IPS-18a (cell line): ENCODE measurements around the gene TNFRSF18.

Source experiments
- H3K27ac ChIP-seq: one replicate; pipeline ENCODE4 v1.5.1; 2013; ENCODE audit warnings: low read length
- H3K27me3 ChIP-seq: one replicate; pipeline ENCODE4 v1.6.1; 2013; ENCODE audit warnings: mild to moderate bottlenecking, low read length; ENCODE audit not compliant: control insufficient read depth, insufficient read depth
- H3K36me3 ChIP-seq: one replicate; pipeline ENCODE4 v1.6.1; 2013; ENCODE audit warnings: low read depth, low read length; ENCODE audit not compliant: control insufficient read depth
- H3K4me1 ChIP-seq: one replicate; pipeline ENCODE4 v1.6.1; 2013; ENCODE audit warnings: low read depth, low read length; ENCODE audit not compliant: control insufficient read depth
- H3K4me3 ChIP-seq: one replicate; pipeline ENCODE4 v1.5.1; 2013; ENCODE audit warnings: low read length
- H3K9ac ChIP-seq: one replicate; pipeline ENCODE4 v1.6.1; 2013; ENCODE audit warnings: mild to moderate bottlenecking, low read length, moderate library complexity
- H3K9me3 ChIP-seq: one replicate; pipeline ENCODE4 v1.6.1; 2013; ENCODE audit warnings: low read depth, low read length; ENCODE audit not compliant: control insufficient read depth

TNFRSF18 gene

DNA sequence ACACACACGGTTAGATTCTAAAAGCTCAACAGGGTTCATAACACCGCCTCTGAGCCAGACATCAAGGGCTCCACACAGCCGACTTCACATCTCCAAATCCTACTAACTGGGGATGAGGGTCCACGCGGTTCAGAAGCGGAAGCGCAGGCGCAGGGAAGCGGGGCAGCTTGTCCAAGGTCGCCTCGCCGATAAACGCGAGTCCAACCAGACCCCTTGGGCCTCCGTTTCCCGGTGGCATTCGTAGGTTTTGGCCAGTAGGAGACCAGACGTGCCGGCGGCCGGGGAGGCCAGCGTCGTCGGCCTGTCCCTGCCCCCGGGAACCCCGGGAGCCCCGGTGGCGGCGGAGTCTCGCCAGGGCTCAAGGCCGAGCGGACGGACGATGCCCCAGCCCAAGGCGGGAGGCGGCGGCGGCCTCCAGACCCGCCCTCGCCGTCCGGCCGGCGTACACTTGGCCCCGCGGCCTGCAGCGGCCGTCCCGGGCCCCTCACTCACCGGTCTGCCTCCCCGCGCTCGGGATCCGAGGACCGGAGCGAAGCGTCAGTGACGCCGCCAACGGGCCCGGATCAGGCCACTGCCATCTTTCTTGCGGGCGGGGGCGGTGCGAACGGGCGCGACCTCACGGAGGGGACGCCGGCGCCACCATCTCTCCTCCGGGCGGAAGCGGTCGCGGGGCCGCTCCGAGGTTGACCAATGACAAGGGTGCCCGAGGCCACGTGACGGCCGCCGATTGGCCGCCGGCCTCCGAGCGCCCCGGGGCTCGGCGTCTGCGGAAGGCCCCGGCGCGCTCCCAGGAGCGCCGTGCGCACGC, 25.2 kb upstream of the TNFRSF18 start, which contains the start of gene SDF4:
Gene SDF4 (minus strand): TSS at position 602 of the 808 bp plus-strand sequence. CDS start 3,229 bp downstream, outside the sequence.
- Histone ChIP-seq H3K4me3 (peak within 1 kb of the TSS; percentile 65), H3K4me1 (peaks cover 4% of the 10 kb centered on the region), H3K9me3 (no peaks in the 10 kb centered on the region), H3K27me3 (no peaks in the 10 kb centered on the region), H3K9ac (peak within 1 kb of the TSS; percentile 69), H3K36me3 (peaks cover 15% of the 10 kb centered on the region), H3K27ac (peak within 1 kb of the TSS; percentile 40)

DNA sequence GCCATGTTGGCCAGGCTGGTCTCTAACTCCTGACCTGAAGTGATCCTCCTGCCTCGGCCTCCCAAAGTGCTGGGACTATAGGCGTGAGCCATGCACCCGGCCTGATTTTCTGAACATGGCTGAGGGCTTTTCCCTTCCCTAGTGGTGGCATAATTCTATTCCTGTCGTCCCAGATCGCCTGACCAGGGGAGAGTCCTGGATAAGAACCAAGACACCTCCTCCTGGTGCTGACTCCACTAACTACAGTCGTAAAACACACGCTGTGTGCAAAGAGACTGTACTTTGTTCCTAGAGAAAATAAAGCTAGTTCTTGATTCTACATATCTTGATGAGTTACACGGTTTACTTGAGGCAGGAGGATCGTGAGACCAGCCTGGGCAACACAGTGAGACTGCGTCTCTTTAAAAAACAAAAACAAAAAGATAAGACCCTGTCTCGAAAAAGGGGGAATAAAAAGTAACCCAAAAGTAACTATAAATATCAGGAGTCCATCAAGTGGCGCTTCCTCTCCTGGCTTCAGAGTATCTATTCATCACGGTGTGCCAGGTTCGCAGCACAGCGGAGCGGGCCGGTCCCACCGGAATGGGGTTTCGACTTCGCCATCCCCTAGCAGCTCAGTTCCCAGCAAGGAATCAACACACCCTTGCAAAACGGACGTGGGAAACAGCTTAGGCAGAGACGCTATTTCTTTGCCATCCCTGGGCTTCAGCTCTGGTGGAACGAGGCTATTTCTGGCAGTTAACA, 24.4 kb upstream of the TNFRSF18 start:
- Histone ChIP-seq H3K4me1 (peaks cover 4% of the 10 kb centered on the region), H3K36me3 (peaks cover 15% of the 10 kb centered on the region), H3K27me3 (no peaks in the 10 kb centered on the region), H3K9me3 (no peaks in the 10 kb centered on the region), H3K4me3 (peak overlapping the region; percentile 65), H3K9ac (peak overlapping the region; percentile 69), H3K27ac (no peak overlapping the region)

DNA sequence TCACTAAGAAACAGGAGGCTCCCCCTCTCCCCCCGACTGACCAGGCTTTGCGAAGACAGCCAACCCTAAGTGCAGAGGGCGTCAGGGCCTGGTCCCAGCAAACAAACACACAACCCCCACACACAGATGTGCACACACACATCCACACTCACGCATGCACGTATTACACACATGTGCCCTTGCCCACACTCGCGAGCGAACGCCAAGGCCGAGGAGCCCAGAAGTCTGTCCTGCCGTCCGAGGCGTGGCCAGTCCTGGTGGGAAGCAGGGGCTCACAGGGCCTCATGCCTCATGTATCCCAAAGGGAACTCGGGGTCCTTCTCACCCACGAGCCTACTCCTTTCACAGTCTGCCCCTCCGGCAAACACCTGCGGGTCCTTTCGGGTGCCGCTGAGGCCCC, 23.4 kb upstream of the TNFRSF18 start:
- no peaks in the 10 kb centered on the region for H3K9me3 ChIP-seq
- no peaks in the 10 kb centered on the region for H3K27me3 ChIP-seq
- H3K36me3 ChIP-seq, result peaks cover 15% of the 10 kb centered on the region
- no peak overlapping the region for H3K27ac ChIP-seq
- no peak overlapping the region for H3K9ac ChIP-seq
- no peak overlapping the region for H3K4me3 ChIP-seq
- peaks cover 4% of the 10 kb centered on the region for H3K4me1 ChIP-seq

- no peak overlapping the region for H3K27ac ChIP-seq
Observed at GRCh38 chr1:1228596-1229321, 22.4 kb upstream of the TNFRSF18 start.

GRCh38 chr1:1228187-1228586, 21.8 kb upstream of the TNFRSF18 start:
- Histone ChIP-seq H3K9me3 (no peaks in the 10 kb centered on the region), H3K27ac (no peak overlapping the region), H3K4me1 (peaks cover 4% of the 10 kb centered on the region), H3K9ac (no peak overlapping the region), H3K36me3 (peaks cover 15% of the 10 kb centered on the region), H3K4me3 (no peak overlapping the region), H3K27me3 (no peaks in the 10 kb centered on the region)

More at GRCh38 chr1:1228596-1229321, 22.4 kb upstream of the TNFRSF18 start:
- H3K4me3 ChIP-seq, result no peak overlapping the region
- no peaks in the 10 kb centered on the region for H3K9me3 ChIP-seq
- peaks cover 15% of the 10 kb centered on the region for H3K36me3 ChIP-seq
- no peaks in the 10 kb centered on the region for H3K27me3 ChIP-seq
- peaks cover 4% of the 10 kb centered on the region for H3K4me1 ChIP-seq
- no peak overlapping the region for H3K9ac ChIP-seq

- H3K4me3 ChIP-seq, result no peak overlapping the region
- no peak overlapping the region for H3K27ac ChIP-seq
- no peak overlapping the region for H3K9ac ChIP-seq
- peaks cover 22% of the 10 kb centered on the region for H3K36me3 ChIP-seq
- H3K27me3 ChIP-seq, result no peaks in the 10 kb centered on the region
- no peaks in the 10 kb centered on the region for H3K9me3 ChIP-seq
- peaks cover 4% of the 10 kb centered on the region for H3K4me1 ChIP-seq
Observed at GRCh38 chr1:1227386-1227785, 21.0 kb upstream of the TNFRSF18 start.

DNA sequence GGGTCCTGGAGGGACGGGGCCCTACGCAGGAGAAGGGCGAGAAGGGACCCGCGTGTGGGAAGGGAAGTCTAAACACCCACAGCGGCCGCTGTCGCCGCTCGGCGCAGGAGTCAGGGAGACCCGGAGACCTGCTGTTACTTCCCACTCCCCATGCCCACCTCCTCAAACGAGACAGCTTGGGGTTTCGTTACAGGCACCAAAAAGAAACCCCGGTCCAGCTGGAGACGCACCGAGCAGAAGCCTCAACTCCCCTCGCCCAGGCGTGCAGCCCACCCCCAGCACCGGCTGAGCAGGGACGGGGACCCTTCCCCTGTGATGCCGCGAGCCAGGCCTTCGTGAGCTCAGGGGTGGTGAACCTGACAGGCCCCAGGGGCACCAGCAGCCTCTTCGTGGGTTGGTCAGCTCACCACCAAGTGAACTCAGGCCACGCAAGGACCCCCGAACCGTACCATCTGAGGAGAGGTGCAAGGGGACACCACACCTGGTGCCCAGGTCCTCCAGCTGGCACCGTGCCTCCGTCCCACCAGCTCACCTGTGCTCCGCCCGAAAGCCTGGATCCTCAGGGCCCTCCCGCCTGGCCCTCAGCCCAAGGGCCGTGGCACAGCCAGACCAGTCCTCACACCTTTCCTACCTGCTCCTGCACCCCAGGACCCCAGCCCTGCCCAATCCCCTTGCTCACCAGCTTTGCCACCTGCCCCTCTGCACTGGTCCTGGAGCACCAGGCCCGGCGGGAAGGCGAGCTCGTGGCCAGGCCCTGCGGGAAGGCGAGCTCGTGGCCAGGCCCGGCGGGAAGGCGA, 20.4 kb upstream of the TNFRSF18 start:
- Histone ChIP-seq H3K9ac (no peak overlapping the region), H3K9me3 (no peaks in the 10 kb centered on the region), H3K27me3 (no peaks in the 10 kb centered on the region), H3K4me1 (peaks cover 4% of the 10 kb centered on the region), H3K36me3 (peaks cover 22% of the 10 kb centered on the region), H3K4me3 (no peak overlapping the region), H3K27ac (no peak overlapping the region)

- Histone ChIP-seq H3K27me3 (no peaks in the 10 kb centered on the region), H3K27ac (no peak overlapping the region), H3K4me1 (peaks cover 3% of the 10 kb centered on the region), H3K36me3 (peaks cover 22% of the 10 kb centered on the region), H3K9ac (no peak overlapping the region), H3K9me3 (no peaks in the 10 kb centered on the region), H3K4me3 (no peak overlapping the region)
Observed at GRCh38 chr1:1225913-1226312, 19.5 kb upstream of the TNFRSF18 start.

DNA sequence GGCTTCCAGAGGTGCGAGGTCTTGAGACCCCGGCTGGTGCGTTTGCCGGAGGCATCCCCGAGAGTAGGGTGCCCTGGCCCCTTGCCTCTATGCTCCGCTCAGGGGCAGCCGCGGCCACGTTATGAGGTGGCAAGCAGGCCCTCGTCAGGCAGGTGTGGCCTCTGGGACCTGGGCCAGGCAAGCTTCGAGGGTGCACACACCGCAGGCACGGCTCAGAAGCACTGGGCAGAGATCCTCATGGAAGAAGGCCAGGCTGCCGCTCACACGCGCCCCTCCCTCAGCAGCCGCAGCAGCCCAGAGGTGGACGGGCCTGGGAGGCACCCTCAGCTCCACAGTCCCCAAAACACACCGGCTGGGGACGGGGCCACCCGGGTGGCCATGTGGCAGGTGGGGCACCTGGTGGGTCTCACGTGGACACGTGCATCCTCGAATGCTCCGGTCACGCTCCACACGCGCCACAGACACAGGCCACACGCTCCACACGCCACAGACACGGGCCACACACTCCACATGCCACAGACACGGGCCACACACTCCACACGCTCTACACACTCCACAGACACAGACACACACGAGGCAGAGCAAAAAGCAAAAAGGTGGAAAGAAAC, 18.9 kb upstream of the TNFRSF18 start:
- no peak overlapping the region for H3K27ac ChIP-seq
- H3K36me3 ChIP-seq, result peaks cover 22% of the 10 kb centered on the region
- no peaks in the 10 kb centered on the region for H3K9me3 ChIP-seq
- H3K4me1 ChIP-seq, result no peaks in the 10 kb centered on the region
- H3K27me3 ChIP-seq, result no peaks in the 10 kb centered on the region
- H3K4me3 ChIP-seq, result no peak overlapping the region
- no peak overlapping the region for H3K9ac ChIP-seq

GRCh38 chr1:1223891-1224290, 17.5 kb upstream of the TNFRSF18 start:
- Histone ChIP-seq H3K27me3 (no peaks in the 10 kb centered on the region), H3K4me1 (no peaks in the 10 kb centered on the region), H3K9me3 (no peaks in the 10 kb centered on the region), H3K4me3 (no peak overlapping the region), H3K9ac (no peak overlapping the region), H3K36me3 (peaks cover 21% of the 10 kb centered on the region), H3K27ac (no peak overlapping the region)
